Neuronal stem cell (in vitro differentiated cells): ENCODE measurements around the gene DNAH17.

Source experiments
- DNase-seq: peaks from one replicate; pipeline ENCODE4 v3.0.0-alpha.2; 2013; ENCODE audit warnings: low spot score
- H2AFZ ChIP-seq: one replicate; pipeline ENCODE4 v1.6.1; 2013; ENCODE audit warnings: mild to moderate bottlenecking, low read length, inconsistent platforms
- H2AK5ac ChIP-seq: 2 replicates; pipeline ENCODE4 v1.6.1; 2013; ENCODE audit warnings: low read depth, mild to moderate bottlenecking, inconsistent platforms, low read length, moderate library complexity, mixed read lengths
- H2BK120ac ChIP-seq: 2 replicates; pipeline ENCODE4 v1.6.1; 2013; ENCODE audit warnings: low read depth, mild to moderate bottlenecking, inconsistent platforms, low read length, moderate library complexity, mixed read lengths
- H2BK12ac ChIP-seq: one replicate; pipeline ENCODE4 v1.6.1; 2013; ENCODE audit warnings: low read length, inconsistent platforms
- H2BK15ac ChIP-seq: 2 replicates; pipeline ENCODE4 v1.6.1; 2013; ENCODE audit warnings: mild to moderate bottlenecking, low read length, inconsistent platforms, mixed read lengths
- H2BK5ac ChIP-seq: one replicate; pipeline ENCODE4 v1.6.1; 2013; ENCODE audit warnings: inconsistent platforms, mild to moderate bottlenecking, low read length, moderate library complexity
- H3K14ac ChIP-seq: one replicate; pipeline ENCODE4 v1.6.1; 2013; ENCODE audit warnings: low read length, inconsistent platforms
- H3K18ac ChIP-seq: 2 replicates; pipeline ENCODE4 v1.6.1; 2013; ENCODE audit warnings: low read length, inconsistent platforms
- H3K23ac ChIP-seq: 2 replicates; pipeline ENCODE4 v1.6.1; 2013; ENCODE audit warnings: low read depth, mild to moderate bottlenecking, mixed read lengths, low read length, inconsistent platforms; ENCODE audit not compliant: poor library complexity
- H3K27ac ChIP-seq: replicated peaks from 3 replicates; pipeline ENCODE4 v1.5.1; 2013; ENCODE audit warnings: low read length, inconsistent platforms
- H3K27me3 ChIP-seq, 3 experiments: 2 replicates each; pipeline ENCODE4 v1.6.1; 2013; ENCODE audit warnings: low read length in 3 of 3, mild to moderate bottlenecking in 2 of 3, inconsistent platforms in 1 of 3, low read depth in 1 of 3, mixed read lengths in 1 of 3, moderate library complexity in 1 of 3; ENCODE audit not compliant: control insufficient read depth in 3 of 3, insufficient read depth in 3 of 3
- H3K36me3 ChIP-seq, 2 donors: replicated peaks in 1 of 2; 2 replicates each; pipeline ENCODE4 v1.6.1; 2013; ENCODE audit warnings: low read length in 2 of 2; ENCODE audit not compliant: control insufficient read depth in 2 of 2, insufficient read depth in 2 of 2
- H3K4ac ChIP-seq: 2 replicates; pipeline ENCODE4 v1.6.1; 2013; ENCODE audit warnings: inconsistent platforms, mild to moderate bottlenecking, low read length, moderate library complexity
- H3K4me1 ChIP-seq, 2 donors: 1 replicate in 1 of 2; 2 replicates in 1 of 2; pipeline ENCODE4 v1.6.1; 2013; ENCODE audit warnings: low read length in 2 of 2, low read depth in 1 of 2; ENCODE audit not compliant: control insufficient read depth in 2 of 2, insufficient read depth in 1 of 2
- H3K4me2 ChIP-seq: one replicate; pipeline ENCODE4 v1.6.1; 2013; ENCODE audit warnings: mild to moderate bottlenecking, low read length, inconsistent platforms; ENCODE audit not compliant: insufficient read depth, poor library complexity, severe bottlenecking
- H3K4me3 ChIP-seq, 2 donors: 2 replicates each; pipeline ENCODE4 v1.5.1; 2013; ENCODE audit warnings: low read length in 2 of 2, mild to moderate bottlenecking in 2 of 2, inconsistent platforms in 1 of 2, moderate library complexity in 1 of 2
- H3K79me1 ChIP-seq: one replicate; pipeline ENCODE4 v1.6.1; 2013; ENCODE audit warnings: low read depth, mild to moderate bottlenecking, inconsistent platforms, low read length, moderate library complexity
- H3K9ac ChIP-seq: one replicate; pipeline ENCODE4 v1.6.1; 2013; ENCODE audit warnings: mild to moderate bottlenecking, low read depth, low read length, inconsistent platforms; ENCODE audit not compliant: poor library complexity
- H3K9me3 ChIP-seq, 2 donors: replicated peaks in 1 of 2; 2 replicates each; pipeline versions ENCODE3 to v1.6.1; 2013; ENCODE audit warnings: low read length in 2 of 2, mild to moderate bottlenecking in 2 of 2, inconsistent platforms in 1 of 2, low read depth in 1 of 2, mixed read lengths in 1 of 2, moderate library complexity in 1 of 2; ENCODE audit not compliant: control insufficient read depth in 2 of 2, insufficient read depth in 1 of 2
- H4K8ac ChIP-seq: one replicate; pipeline ENCODE4 v1.6.1; 2013; ENCODE audit warnings: low read depth, mild to moderate bottlenecking, inconsistent platforms, low read length, moderate library complexity
- H4K91ac ChIP-seq: one replicate; pipeline ENCODE4 v1.6.1; 2013; ENCODE audit warnings: low read length, low read depth, mild to moderate bottlenecking, inconsistent platforms; ENCODE audit not compliant: poor library complexity
- WGBS, 2 donors: extraction: QIAGEN DNeasy Blood & Tissue Kit; methylation state at CpG; one replicate each; pipeline ENCODE4 v1.1.7; 2013; ENCODE audit warnings: missing lambda C conversion rate in 2 of 2, mixed read lengths in 1 of 2; ENCODE audit not compliant: insufficient read length in 2 of 2, insufficient replicate concordance in 1 of 2; ENCODE audit errors: extremely low coverage in 2 of 2; 5-methylcytosine and 5-hydroxymethylcytosine counted together

DNAH17 gene

GRCh38 chr17:78523934-78524655 lies 53.1 kb downstream of the DNAH17 start:
- Histone ChIP-seq H3K4me2 (no peak overlapping the region), H2BK120ac (no peak overlapping the region), H3K27me3 (no peaks in the 10 kb centered on the region), H3K4me1 (peaks cover 0 to 5% of the 10 kb centered on the region in 2 donors), H3K14ac (no peak overlapping the region), H3K36me3 (no peaks in the 10 kb centered on the region), H3K9me3 (no peaks in the 10 kb centered on the region), H3K27ac (no peak overlapping the region), H4K91ac (no peak overlapping the region), H2AFZ (no peak overlapping the region), H3K18ac (no peak overlapping the region), H3K9ac (no peak overlapping the region), H3K4ac (no peak overlapping the region), H2BK5ac (no peak overlapping the region), H2AK5ac (no peak overlapping the region), H2BK15ac (no peak overlapping the region), H3K4me3 (no peak overlapping the region), H4K8ac (no peak overlapping the region), H3K79me1 (no peaks in the 10 kb centered on the region), H2BK12ac (no peak overlapping the region), H3K23ac (no peak overlapping the region)
- no CpG with 5 or more reads among the region's 17 CpGs for WGBS, 2 donors
- no peak for DNase-seq

GRCh38 chr17:78522031-78522809 lies 55.0 kb downstream of the DNAH17 start:
- Histone ChIP-seq H2BK120ac (no peak overlapping the region), H3K4me3 (no peak overlapping the region), H2BK12ac (no peak overlapping the region), H2BK5ac (no peak overlapping the region), H3K4ac (no peak overlapping the region), H3K79me1 (no peaks in the 10 kb centered on the region), H3K18ac (no peak overlapping the region), H2AFZ (no peak overlapping the region), H3K9me3 (no peaks in the 10 kb centered on the region), H3K27ac (no peak overlapping the region), H2AK5ac (no peak overlapping the region), H3K36me3 (no peaks in the 10 kb centered on the region), H3K27me3 (no peaks in the 10 kb centered on the region), H3K4me2 (no peak overlapping the region), H2BK15ac (no peak overlapping the region), H3K9ac (no peak overlapping the region), H4K8ac (no peak overlapping the region), H3K14ac (no peak overlapping the region), H3K23ac (no peak overlapping the region), H3K4me1 (peaks cover 0 to 5% of the 10 kb centered on the region in 2 donors), H4K91ac (no peak overlapping the region)
- no CpG with 5 or more reads among the region's 16 CpGs for WGBS, 2 donors
- no peak for DNase-seq

- no peak overlapping the region for H2BK120ac ChIP-seq
- H2BK15ac ChIP-seq = no peak overlapping the region
- no peak overlapping the region for H3K4ac ChIP-seq
- no peak overlapping the region for H2BK5ac ChIP-seq
- no peak for DNase-seq
- no peaks in the 10 kb centered on the region for H3K36me3 ChIP-seq
- no peak overlapping the region for H3K27ac ChIP-seq
- H4K91ac ChIP-seq = no peak overlapping the region
- H3K14ac ChIP-seq = no peak overlapping the region
- H2BK12ac ChIP-seq = no peak overlapping the region
- H3K4me2 ChIP-seq = no peak overlapping the region
- no peaks in the 10 kb centered on the region for H3K79me1 ChIP-seq
- no peak overlapping the region for H4K8ac ChIP-seq
- H3K27me3 ChIP-seq = peaks cover 0 to 7% (median 0%) of the 10 kb centered on the region in 3 experiments
- no peak overlapping the region for H2AFZ ChIP-seq
- no peak overlapping the region for H3K18ac ChIP-seq
- WGBS, 2 donors = no CpG with 5 or more reads among the region's 2 CpGs
- H3K23ac ChIP-seq = no peak overlapping the region
- H3K4me3 ChIP-seq = no peak overlapping the region
- no peaks in the 10 kb centered on the region for H3K4me1 ChIP-seq
- H3K9me3 ChIP-seq = no peaks in the 10 kb centered on the region
- H2AK5ac ChIP-seq = no peak overlapping the region
- no peak overlapping the region for H3K9ac ChIP-seq
Measured at GRCh38 chr17:78517421-78517820, 59.8 kb downstream of the DNAH17 start.

GRCh38 chr17:78515480-78515879 lies 61.7 kb downstream of the DNAH17 start:
- Histone ChIP-seq H2BK120ac (no peak overlapping the region), H3K4ac (no peak overlapping the region), H3K23ac (no peak overlapping the region), H3K9me3 (peaks cover 0 to 2% of the 10 kb centered on the region in 2 donors), H3K36me3 (no peaks in the 10 kb centered on the region), H2BK12ac (no peak overlapping the region), H4K8ac (no peak overlapping the region), H4K91ac (no peak overlapping the region), H3K4me3 (no peak overlapping the region), H3K14ac (no peak overlapping the region), H2BK15ac (no peak overlapping the region), H2AK5ac (no peak overlapping the region), H2BK5ac (no peak overlapping the region), H3K4me2 (no peak overlapping the region), H3K27ac (no peak overlapping the region), H3K18ac (no peak overlapping the region), H2AFZ (no peak overlapping the region), H3K4me1 (no peaks in the 10 kb centered on the region), H3K79me1 (no peaks in the 10 kb centered on the region), H3K27me3 (peaks cover 0 to 7% (median 0%) of the 10 kb centered on the region in 3 experiments), H3K9ac (no peak overlapping the region)
- DNase-seq = no peak
- WGBS, 2 donors = no CpG with 5 or more reads among the region's 4 CpGs
